ENCODE measurements around the gene DLL3. TPM values are rescaled to one million over a fixed set of nuclear protein-coding genes. Genes with fewer than 3 reads are reported as not detected.
A peak's percentile ranks its signal among the peaks of the same experiment; 100 is the strongest.

Gene DLL3
- total RNA-seq, 1 experiment from 2014 or later = 16.4 TPM

DNA sequence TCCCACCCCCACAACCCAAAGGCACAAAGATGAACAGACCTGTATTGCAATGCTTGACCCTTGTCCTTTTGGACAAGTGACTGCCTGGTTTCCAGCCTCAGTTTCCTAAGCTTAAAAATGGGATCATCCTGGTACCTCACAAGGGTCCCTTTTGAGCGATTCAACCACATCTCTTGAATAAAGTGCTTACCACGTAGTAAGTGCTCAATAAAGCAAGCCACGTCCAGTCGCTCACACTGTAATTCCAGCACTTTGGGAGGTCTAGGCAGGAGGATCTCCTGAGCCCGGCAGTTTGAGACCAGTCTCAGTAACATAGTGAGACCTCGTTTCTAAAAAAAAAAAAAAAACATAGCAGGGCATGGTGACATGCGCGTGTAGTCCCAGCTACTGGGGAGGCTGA is 1.2 kb downstream of the DLL3 start:
- peak overlapping the region; percentile 73 for H3K4me3 Mint-ChIP-seq
- no peaks in the 10 kb centered on the region for H3K9me3 Mint-ChIP-seq
- TF ChIP-seq, protein P1, sequence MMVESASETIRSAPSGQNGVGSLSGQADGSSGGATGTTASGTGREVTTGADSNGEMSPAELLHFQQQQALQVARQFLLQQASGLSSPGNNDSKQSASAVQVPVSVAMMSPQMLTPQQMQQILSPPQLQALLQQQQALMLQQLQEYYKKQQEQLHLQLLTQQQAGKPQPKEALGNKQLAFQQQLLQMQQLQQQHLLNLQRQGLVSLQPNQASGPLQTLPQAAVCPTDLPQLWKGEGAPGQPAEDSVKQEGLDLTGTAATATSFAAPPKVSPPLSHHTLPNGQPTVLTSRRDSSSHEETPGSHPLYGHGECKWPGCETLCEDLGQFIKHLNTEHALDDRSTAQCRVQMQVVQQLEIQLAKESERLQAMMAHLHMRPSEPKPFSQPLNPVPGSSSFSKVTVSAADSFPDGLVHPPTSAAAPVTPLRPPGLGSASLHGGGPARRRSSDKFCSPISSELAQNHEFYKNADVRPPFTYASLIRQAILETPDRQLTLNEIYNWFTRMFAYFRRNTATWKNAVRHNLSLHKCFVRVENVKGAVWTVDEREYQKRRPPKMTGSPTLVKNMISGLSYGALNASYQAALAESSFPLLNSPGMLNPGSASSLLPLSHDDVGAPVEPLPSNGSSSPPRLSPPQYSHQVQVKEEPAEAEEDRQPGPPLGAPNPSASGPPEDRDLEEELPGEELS (CRISPR knock-in tag; IDR thresholded peaks at IDR 0.05) = no peak
- TF ChIP-seq SMAD3 (CRISPR knock-in tag; IDR thresholded peaks at IDR 0.05; ENCODE audit: borderline replicate concordance) (no peak), RORB (CRISPR knock-in tag; IDR thresholded peaks at IDR 0.05) (no peak), TEAD4 (CRISPR knock-in tag; IDR thresholded peaks at IDR 0.05) (no peak), RELA (CRISPR knock-in tag; IDR thresholded peaks at IDR 0.05; ENCODE audit: borderline replicate concordance) (no peak), FOXJ3 (CRISPR knock-in tag; IDR thresholded peaks at IDR 0.05; ENCODE audit: borderline replicate concordance) (no peak), NR1H2 (CRISPR knock-in tag; IDR thresholded peaks at IDR 0.05) (no peak)
- TF ChIP-seq, protein P2, sequence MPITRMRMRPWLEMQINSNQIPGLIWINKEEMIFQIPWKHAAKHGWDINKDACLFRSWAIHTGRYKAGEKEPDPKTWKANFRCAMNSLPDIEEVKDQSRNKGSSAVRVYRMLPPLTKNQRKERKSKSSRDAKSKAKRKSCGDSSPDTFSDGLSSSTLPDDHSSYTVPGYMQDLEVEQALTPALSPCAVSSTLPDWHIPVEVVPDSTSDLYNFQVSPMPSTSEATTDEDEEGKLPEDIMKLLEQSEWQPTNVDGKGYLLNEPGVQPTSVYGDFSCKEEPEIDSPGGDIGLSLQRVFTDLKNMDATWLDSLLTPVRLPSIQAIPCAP (CRISPR knock-in tag; IDR thresholded peaks at IDR 0.05) = no peak
- TF ChIP-seq, protein P3, sequence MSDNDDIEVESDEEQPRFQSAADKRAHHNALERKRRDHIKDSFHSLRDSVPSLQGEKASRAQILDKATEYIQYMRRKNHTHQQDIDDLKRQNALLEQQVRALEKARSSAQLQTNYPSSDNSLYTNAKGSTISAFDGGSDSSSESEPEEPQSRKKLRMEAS (CRISPR knock-in tag; IDR thresholded peaks at IDR 0.05) = no peak
- TF ChIP-seq, protein P4, sequence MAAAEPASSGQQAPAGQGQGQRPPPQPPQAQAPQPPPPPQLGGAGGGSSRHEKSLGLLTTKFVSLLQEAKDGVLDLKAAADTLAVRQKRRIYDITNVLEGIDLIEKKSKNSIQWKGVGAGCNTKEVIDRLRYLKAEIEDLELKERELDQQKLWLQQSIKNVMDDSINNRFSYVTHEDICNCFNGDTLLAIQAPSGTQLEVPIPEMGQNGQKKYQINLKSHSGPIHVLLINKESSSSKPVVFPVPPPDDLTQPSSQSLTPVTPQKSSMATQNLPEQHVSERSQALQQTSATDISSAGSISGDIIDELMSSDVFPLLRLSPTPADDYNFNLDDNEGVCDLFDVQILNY (CRISPR knock-in tag; IDR thresholded peaks at IDR 0.05) = no peak
- peaks cover 26% of the 10 kb centered on the region for H3K4me1 Mint-ChIP-seq
- H3K27me3 Mint-ChIP-seq (ENCODE audit: low read depth) = peaks cover 67% of the 10 kb centered on the region
- H3K36me3 Mint-ChIP-seq = peaks cover 13% of the 10 kb centered on the region
- DNase-seq (ENCODE audit: low spot score) (no peak), ATAC-seq (no peak)
- ChIA-PET CTCF (interaction anchor here (0.9 to 1.3 kb wide), 4 partner anchors 15 to 32 kb away, joined by 3 to 4 read pairs (median 4); partner anchors contain the start of genes EID2B, SELENOV and TIMM50), POLR2A (interaction anchor here (0.6 to 1.0 kb wide), 2 partner anchors 11 to 64 kb away, joined by 3 to 4 read pairs; partner anchors contain the start of gene RPS16)
- no peak overlapping the region for H3K27ac Mint-ChIP-seq

DNA sequence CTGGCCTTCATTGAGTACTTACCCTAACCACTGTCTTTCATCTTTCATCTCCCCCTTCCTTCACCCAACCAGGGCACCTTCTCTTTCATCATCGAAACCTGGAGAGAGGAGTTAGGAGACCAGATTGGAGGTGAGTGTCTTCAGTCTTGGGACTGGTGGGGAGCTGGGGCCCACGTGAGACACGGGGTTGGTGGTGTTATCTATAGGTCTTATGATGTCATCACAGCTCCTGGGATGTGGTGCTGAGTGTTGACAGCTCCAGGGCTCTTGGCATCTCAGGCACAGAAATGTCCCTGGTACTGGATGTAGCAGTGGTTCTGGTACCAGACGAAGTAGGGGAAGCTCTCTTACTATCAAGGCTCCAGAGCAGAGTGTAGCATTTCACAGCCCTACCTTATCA is 1.8 kb downstream of the DLL3 start:
- Mint-ChIP-seq H3K4me1 (peaks cover 26% of the 10 kb centered on the region), H3K36me3 (peaks cover 13% of the 10 kb centered on the region), H3K27ac (no peak overlapping the region), H3K27me3 (ENCODE audit: low read depth) (peaks cover 74% of the 10 kb centered on the region), H3K4me3 (peak overlapping the region; percentile 35), H3K9me3 (no peaks in the 10 kb centered on the region)
- ChIA-PET POLR2A (interaction anchor here (0.7 to 1.0 kb wide), 2 partner anchors 20 to 65 kb away, joined by 3 to 6 read pairs; partner anchors contain the start of genes RPS16 and TIMM50), CTCF (interaction anchor here (0.9 to 1.2 kb wide), 2 partner anchors 15 to 26 kb away, joined by 4 read pairs; partner anchors contain the start of gene SELENOV)
- ATAC-seq (no peak), DNase-seq (ENCODE audit: low spot score) (no peak)
- TF ChIP-seq, protein P3 (CRISPR knock-in tag; IDR thresholded peaks at IDR 0.05) = no peak
- TF ChIP-seq ZNF232 (CRISPR knock-in tag; IDR thresholded peaks at IDR 0.05) = no peak
- TF ChIP-seq TP53 (CRISPR knock-in tag; IDR thresholded peaks at IDR 0.05) = no peak
- TF ChIP-seq MXD4 (CRISPR knock-in tag; IDR thresholded peaks at IDR 0.05; ENCODE audit: borderline replicate concordance) = no peak
- TF ChIP-seq ZNF121 (CRISPR knock-in tag; IDR thresholded peaks at IDR 0.05) = no peak
- no peak for TF ChIP-seq CREB1 (CRISPR knock-in tag; IDR thresholded peaks at IDR 0.05)
- TF ChIP-seq, protein P5, sequence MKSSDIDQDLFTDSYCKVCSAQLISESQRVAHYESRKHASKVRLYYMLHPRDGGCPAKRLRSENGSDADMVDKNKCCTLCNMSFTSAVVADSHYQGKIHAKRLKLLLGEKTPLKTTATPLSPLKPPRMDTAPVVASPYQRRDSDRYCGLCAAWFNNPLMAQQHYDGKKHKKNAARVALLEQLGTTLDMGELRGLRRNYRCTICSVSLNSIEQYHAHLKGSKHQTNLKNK (CRISPR knock-in tag; IDR thresholded peaks at IDR 0.05) = no peak
- TF ChIP-seq GTF2I (CRISPR knock-in tag; conservative IDR thresholded peaks at IDR 0.05) = no peak

DNA sequence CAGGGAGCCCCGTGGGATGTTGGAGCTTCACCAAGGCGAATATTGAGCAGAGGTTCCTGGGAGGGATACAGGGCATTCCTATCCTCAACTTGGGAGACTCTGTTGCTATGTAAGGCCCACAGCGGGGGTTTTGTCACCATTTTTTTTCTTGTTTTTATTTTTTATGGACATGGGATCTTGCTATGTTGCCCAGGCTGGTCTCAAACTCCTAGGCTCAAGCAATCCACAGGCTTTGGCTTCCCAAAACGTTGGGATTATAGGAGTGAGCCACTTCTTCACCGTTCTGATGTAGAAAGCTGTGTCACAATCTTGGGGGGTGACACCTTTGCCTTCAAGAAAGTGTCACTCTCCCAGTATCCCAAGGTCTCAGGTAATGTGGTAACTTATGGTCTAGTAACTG is 2.6 kb downstream of the DLL3 start:
- ChIA-PET CTCF (interaction anchor here (1.2 kb wide), 1 partner anchor 14 kb away, joined by 4 read pairs; the partner anchor contains the start of gene SELENOV), POLR2A (no interaction called here)
- DNase-seq (ENCODE audit: low spot score) (no peak), ATAC-seq (no peak)
- TF ChIP-seq, protein P5 (CRISPR knock-in tag; IDR thresholded peaks at IDR 0.05) = no peak
- no peak for TF ChIP-seq ZNF396 (CRISPR knock-in tag; IDR thresholded peaks at IDR 0.05; ENCODE audit: borderline replicate concordance)
- TF ChIP-seq ZNF423 (CRISPR knock-in tag; IDR thresholded peaks at IDR 0.05) = no peak
- TF ChIP-seq, protein P6, sequence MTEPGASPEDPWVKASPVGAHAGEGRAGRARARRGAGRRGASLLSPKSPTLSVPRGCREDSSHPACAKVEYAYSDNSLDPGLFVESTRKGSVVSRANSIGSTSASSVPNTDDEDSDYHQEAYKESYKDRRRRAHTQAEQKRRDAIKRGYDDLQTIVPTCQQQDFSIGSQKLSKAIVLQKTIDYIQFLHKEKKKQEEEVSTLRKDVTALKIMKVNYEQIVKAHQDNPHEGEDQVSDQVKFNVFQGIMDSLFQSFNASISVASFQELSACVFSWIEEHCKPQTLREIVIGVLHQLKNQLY (CRISPR knock-in tag; IDR thresholded peaks at IDR 0.05) = no peak
- TF ChIP-seq ETV6 (CRISPR knock-in tag; IDR thresholded peaks at IDR 0.05) = no peak
- TF ChIP-seq, protein P7, sequence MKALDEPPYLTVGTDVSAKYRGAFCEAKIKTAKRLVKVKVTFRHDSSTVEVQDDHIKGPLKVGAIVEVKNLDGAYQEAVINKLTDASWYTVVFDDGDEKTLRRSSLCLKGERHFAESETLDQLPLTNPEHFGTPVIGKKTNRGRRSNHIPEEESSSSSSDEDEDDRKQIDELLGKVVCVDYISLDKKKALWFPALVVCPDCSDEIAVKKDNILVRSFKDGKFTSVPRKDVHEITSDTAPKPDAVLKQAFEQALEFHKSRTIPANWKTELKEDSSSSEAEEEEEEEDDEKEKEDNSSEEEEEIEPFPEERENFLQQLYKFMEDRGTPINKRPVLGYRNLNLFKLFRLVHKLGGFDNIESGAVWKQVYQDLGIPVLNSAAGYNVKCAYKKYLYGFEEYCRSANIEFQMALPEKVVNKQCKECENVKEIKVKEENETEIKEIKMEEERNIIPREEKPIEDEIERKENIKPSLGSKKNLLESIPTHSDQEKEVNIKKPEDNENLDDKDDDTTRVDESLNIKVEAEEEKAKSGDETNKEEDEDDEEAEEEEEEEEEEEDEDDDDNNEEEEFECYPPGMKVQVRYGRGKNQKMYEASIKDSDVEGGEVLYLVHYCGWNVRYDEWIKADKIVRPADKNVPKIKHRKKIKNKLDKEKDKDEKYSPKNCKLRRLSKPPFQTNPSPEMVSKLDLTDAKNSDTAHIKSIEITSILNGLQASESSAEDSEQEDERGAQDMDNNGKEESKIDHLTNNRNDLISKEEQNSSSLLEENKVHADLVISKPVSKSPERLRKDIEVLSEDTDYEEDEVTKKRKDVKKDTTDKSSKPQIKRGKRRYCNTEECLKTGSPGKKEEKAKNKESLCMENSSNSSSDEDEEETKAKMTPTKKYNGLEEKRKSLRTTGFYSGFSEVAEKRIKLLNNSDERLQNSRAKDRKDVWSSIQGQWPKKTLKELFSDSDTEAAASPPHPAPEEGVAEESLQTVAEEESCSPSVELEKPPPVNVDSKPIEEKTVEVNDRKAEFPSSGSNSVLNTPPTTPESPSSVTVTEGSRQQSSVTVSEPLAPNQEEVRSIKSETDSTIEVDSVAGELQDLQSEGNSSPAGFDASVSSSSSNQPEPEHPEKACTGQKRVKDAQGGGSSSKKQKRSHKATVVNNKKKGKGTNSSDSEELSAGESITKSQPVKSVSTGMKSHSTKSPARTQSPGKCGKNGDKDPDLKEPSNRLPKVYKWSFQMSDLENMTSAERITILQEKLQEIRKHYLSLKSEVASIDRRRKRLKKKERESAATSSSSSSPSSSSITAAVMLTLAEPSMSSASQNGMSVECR (CRISPR knock-in tag; IDR thresholded peaks at IDR 0.05; ENCODE audit: borderline replicate concordance) = no peak
- H3K4me3 Mint-ChIP-seq = no peak overlapping the region
- peaks cover 82% of the 10 kb centered on the region for H3K27me3 Mint-ChIP-seq (ENCODE audit: low read depth)
- H3K9me3 Mint-ChIP-seq = no peaks in the 10 kb centered on the region
- H3K27ac Mint-ChIP-seq = no peak overlapping the region
- peaks cover 20% of the 10 kb centered on the region for H3K4me1 Mint-ChIP-seq
- H3K36me3 Mint-ChIP-seq = peaks cover 13% of the 10 kb centered on the region

All from WTC11 (cell line).